ENCODE results near the gene MCM9.

MCM9 gene

DNA sequence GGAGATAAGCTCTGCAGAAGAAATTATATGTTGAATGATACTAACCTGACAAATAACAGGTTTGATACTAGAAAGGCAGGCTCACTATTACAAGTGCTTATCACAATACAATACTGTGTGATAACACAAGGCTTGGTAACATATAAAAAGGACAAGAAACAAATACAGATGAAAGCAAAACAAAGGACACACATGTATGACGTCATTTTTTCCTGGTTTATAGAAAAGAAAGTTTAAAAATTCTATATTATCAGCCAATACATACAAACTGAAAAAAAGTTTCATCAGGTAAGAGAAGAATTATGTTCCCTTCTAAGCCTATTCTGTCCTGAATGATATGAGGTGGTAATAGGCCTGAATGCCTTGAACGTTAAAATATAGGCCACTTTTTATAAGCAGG, 32.3 kb upstream of the MCM9 start:
- H3K4me2 ChIP-seq (ENCODE audit: low read length): no peak overlapping the region
- no peak overlapping the region for H3K27ac ChIP-seq (ENCODE audit: low read depth, low read length, poor library complexity, severe bottlenecking)
- H3K9me3 ChIP-seq (ENCODE audit: low read length): no peaks in the 10 kb centered on the region
- no peak for TF ChIP-seq EZH2 (IDR thresholded peaks at IDR 0.05; ENCODE audit: borderline replicate concordance, low read length)
- TF ChIP-seq, protein P1, sequence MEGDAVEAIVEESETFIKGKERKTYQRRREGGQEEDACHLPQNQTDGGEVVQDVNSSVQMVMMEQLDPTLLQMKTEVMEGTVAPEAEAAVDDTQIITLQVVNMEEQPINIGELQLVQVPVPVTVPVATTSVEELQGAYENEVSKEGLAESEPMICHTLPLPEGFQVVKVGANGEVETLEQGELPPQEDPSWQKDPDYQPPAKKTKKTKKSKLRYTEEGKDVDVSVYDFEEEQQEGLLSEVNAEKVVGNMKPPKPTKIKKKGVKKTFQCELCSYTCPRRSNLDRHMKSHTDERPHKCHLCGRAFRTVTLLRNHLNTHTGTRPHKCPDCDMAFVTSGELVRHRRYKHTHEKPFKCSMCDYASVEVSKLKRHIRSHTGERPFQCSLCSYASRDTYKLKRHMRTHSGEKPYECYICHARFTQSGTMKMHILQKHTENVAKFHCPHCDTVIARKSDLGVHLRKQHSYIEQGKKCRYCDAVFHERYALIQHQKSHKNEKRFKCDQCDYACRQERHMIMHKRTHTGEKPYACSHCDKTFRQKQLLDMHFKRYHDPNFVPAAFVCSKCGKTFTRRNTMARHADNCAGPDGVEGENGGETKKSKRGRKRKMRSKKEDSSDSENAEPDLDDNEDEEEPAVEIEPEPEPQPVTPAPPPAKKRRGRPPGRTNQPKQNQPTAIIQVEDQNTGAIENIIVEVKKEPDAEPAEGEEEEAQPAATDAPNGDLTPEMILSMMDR (IDR thresholded peaks at IDR 0.05; ENCODE audit: low read length): no peak
- no peaks in the 10 kb centered on the region for H4K20me1 ChIP-seq (ENCODE audit: insufficient read depth, low read length)
- no peaks in the 10 kb centered on the region for H3K79me2 ChIP-seq (ENCODE audit: insufficient read depth, low read length)
- H3K9ac ChIP-seq (ENCODE audit: low read length): no peak overlapping the region
- H3K4me3 ChIP-seq (ENCODE audit: low read depth, low read length, poor library complexity, severe bottlenecking): no peak overlapping the region
- H2AFZ ChIP-seq (ENCODE audit: low read length): no peak overlapping the region
- no peaks in the 10 kb centered on the region for H3K9me2 ChIP-seq (ENCODE audit: low read depth, low read length)
- H3K36me3 ChIP-seq (ENCODE audit: insufficient read depth, low read length): no peaks in the 10 kb centered on the region
- H3K4me1 ChIP-seq (ENCODE audit: insufficient read depth, low read length, severe bottlenecking): peaks cover 6% of the 10 kb centered on the region
- H3K27me3 ChIP-seq (ENCODE audit: insufficient read depth, low read length): no peaks in the 10 kb centered on the region
- no peaks in the 10 kb centered on the region for H3F3A ChIP-seq (ENCODE audit: insufficient read depth, low read length)

DNA sequence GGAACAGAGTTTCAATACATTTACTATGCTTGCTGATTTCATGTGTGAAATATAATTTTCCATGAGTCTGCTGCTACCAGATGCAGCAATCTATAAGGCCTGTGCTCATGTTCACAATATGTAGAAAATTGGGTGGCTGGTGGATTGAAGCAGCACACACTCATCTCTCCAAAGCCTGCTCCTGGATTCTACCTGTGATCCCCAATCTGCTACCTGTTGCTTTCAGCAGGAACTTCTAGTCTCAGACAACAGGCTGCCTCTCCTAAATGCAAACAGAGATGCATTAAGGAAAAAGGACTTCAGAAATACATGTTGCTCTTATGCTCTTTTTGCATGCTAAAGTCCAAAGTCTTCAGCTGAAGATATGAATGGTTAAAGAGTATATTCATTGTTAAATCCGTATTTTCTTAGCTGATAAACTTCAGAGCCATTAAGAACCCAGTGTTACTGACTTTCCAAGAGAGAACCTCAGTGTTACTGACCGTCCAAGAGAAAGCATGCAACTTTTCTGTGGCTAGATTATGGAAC, 30.9 kb upstream of the MCM9 start:
- H3K9ac ChIP-seq (ENCODE audit: low read length): no peak overlapping the region
- H3K27ac ChIP-seq (ENCODE audit: low read depth, low read length, poor library complexity, severe bottlenecking): no peak overlapping the region
- no peak overlapping the region for H3K4me2 ChIP-seq (ENCODE audit: low read length)
- no peaks in the 10 kb centered on the region for H3K36me3 ChIP-seq (ENCODE audit: insufficient read depth, low read length)
- H3K9me2 ChIP-seq (ENCODE audit: low read depth, low read length): no peaks in the 10 kb centered on the region
- H3K9me3 ChIP-seq (ENCODE audit: low read length): no peaks in the 10 kb centered on the region
- peaks cover 6% of the 10 kb centered on the region for H3K4me1 ChIP-seq (ENCODE audit: insufficient read depth, low read length, severe bottlenecking)
- no peak overlapping the region for H3K4me3 ChIP-seq (ENCODE audit: low read depth, low read length, poor library complexity, severe bottlenecking)
- H3K79me2 ChIP-seq (ENCODE audit: insufficient read depth, low read length): no peaks in the 10 kb centered on the region
- H3F3A ChIP-seq (ENCODE audit: insufficient read depth, low read length): no peaks in the 10 kb centered on the region
- no peak overlapping the region for H2AFZ ChIP-seq (ENCODE audit: low read length)
- H3K27me3 ChIP-seq (ENCODE audit: insufficient read depth, low read length): no peaks in the 10 kb centered on the region
- TF ChIP-seq, protein P1 (IDR thresholded peaks at IDR 0.05; ENCODE audit: low read length): no peak
- TF ChIP-seq EZH2 (IDR thresholded peaks at IDR 0.05; ENCODE audit: borderline replicate concordance, low read length): no peak
- no peaks in the 10 kb centered on the region for H4K20me1 ChIP-seq (ENCODE audit: insufficient read depth, low read length)

DNA sequence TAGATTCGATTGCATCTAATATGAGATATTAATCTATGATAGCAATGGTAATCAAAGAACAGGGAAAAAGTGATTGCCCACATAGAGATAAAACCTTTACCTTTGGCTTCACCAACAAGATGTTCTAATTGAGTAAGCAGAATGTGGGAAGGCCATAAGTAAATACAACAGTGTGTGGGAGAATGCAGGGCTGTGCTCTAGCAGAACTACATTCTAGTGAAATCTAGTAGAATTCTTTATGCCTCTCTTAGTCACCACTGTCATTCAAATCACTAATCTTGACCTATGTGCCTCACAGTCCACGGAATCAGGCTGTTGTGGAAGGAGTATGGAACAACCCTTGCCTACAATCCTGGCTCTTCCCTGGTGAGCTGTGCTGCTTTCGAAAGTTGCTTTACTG, 30.4 kb upstream of the MCM9 start:
- Histone ChIP-seq H3K9me3 (ENCODE audit: low read length) (no peaks in the 10 kb centered on the region), H3K4me2 (ENCODE audit: low read length) (no peak overlapping the region), H3K27ac (ENCODE audit: low read depth, low read length, poor library complexity, severe bottlenecking) (no peak overlapping the region), H3K9me2 (ENCODE audit: low read depth, low read length) (no peaks in the 10 kb centered on the region), H4K20me1 (ENCODE audit: insufficient read depth, low read length) (no peaks in the 10 kb centered on the region), H3K9ac (ENCODE audit: low read length) (no peak overlapping the region), H3K27me3 (ENCODE audit: insufficient read depth, low read length) (no peaks in the 10 kb centered on the region), H3K4me1 (ENCODE audit: insufficient read depth, low read length, severe bottlenecking) (peaks cover 6% of the 10 kb centered on the region), H3K4me3 (ENCODE audit: low read depth, low read length, poor library complexity, severe bottlenecking) (no peak overlapping the region), H2AFZ (ENCODE audit: low read length) (no peak overlapping the region), H3K79me2 (ENCODE audit: insufficient read depth, low read length) (no peaks in the 10 kb centered on the region), H3K36me3 (ENCODE audit: insufficient read depth, low read length) (no peaks in the 10 kb centered on the region), H3F3A (ENCODE audit: insufficient read depth, low read length) (no peaks in the 10 kb centered on the region; the same call in 1 of the 2 replicates)
- TF ChIP-seq, protein P1 (IDR thresholded peaks at IDR 0.05; ENCODE audit: low read length): no peak
- no peak for TF ChIP-seq EZH2 (IDR thresholded peaks at IDR 0.05; ENCODE audit: borderline replicate concordance, low read length)
